Measurements from ENCODE around the gene CENPX.

The CENPX gene

GRCh38 chr17:82009413-82009812 lies 13.3 kb downstream of the CENPX start:
- no peak for DNase-seq (ENCODE audit: low read depth)
- TF ChIP-seq CTCF (IDR thresholded peaks at IDR 0.05; ENCODE audit: insufficient read depth, low read depth, low read length, missing control alignments): no peak
- H3K4me3 ChIP-seq (ENCODE audit: low read depth, low read length): no peak overlapping the region

GRCh38 chr17:82008941-82009405 lies 13.7 kb downstream of the CENPX start:
- TF ChIP-seq CTCF (IDR thresholded peaks at IDR 0.05; ENCODE audit: insufficient read depth, low read depth, low read length, missing control alignments): no peak
- H3K4me3 ChIP-seq (ENCODE audit: low read depth, low read length): no peak overlapping the region
- no peak for DNase-seq (ENCODE audit: low read depth)

GRCh38 chr17:82008258-82008940 lies 14.3 kb downstream of the CENPX start:
- no peak overlapping the region for H3K4me3 ChIP-seq (ENCODE audit: low read depth, low read length)
- DNase-seq (ENCODE audit: low read depth): no peak
- TF ChIP-seq CTCF (IDR thresholded peaks at IDR 0.05; ENCODE audit: insufficient read depth, low read depth, low read length, missing control alignments): no peak

GRCh38 chr17:82007495-82008257 lies 15.0 kb downstream of the CENPX start:
- H3K4me3 ChIP-seq (ENCODE audit: low read depth, low read length): no peak overlapping the region
- TF ChIP-seq CTCF (IDR thresholded peaks at IDR 0.05; ENCODE audit: insufficient read depth, low read depth, low read length, missing control alignments): no peak
- no peak for DNase-seq (ENCODE audit: low read depth)

GRCh38 chr17:82007228-82007494 lies 15.5 kb downstream of the CENPX start:
- no peak overlapping the region for H3K4me3 ChIP-seq (ENCODE audit: low read depth, low read length)
- no peak for TF ChIP-seq CTCF (IDR thresholded peaks at IDR 0.05; ENCODE audit: insufficient read depth, low read depth, low read length, missing control alignments)
- no peak for DNase-seq (ENCODE audit: low read depth)

- H3K4me3 ChIP-seq (ENCODE audit: low read depth, low read length): no peak overlapping the region
- no peak for TF ChIP-seq CTCF (IDR thresholded peaks at IDR 0.05; ENCODE audit: insufficient read depth, low read depth, low read length, missing control alignments)
- DNase-seq (ENCODE audit: low read depth): no peak
Observed at GRCh38 chr17:82006468-82007227, 16.0 kb downstream of the CENPX start.
